Neural cell (in vitro differentiated cells): ENCODE results near the gene LHX5.

Experiments used
- POLR2AphosphoS5 ChIP-seq: IDR thresholded peaks from 2 replicates; pipeline ENCODE4 v1.6.1; 2012
- TF ChIP-seq, protein P1 (sequence below): fragments of 450-650 bp; IDR thresholded peaks from 2 replicates; pipeline ENCODE4 v1.5.1; 2014; ENCODE audit warnings: antibody characterized with exemption, mild to moderate bottlenecking, moderate library complexity; ENCODE audit not compliant: poor library complexity, severe bottlenecking

DNA sequence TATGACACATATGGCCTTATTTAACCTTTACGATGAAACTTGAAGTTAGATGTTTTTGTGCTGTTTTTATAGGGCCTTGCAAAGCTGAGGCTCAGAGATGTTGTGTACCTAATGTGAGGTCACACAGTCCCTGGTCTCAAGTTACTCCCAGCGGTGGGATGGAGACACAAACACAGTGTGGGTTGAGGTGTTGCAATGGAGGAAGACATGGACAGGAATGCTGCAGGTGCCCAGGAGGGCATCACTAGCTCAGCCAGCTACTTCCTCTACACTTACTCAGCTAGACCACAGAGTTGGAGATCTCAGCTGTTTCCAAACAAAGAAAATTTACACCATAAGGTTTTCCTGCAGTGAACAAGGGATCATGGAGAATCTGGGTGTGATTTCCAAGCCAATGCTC is 15.5 kb downstream of the LHX5 start:
- TF ChIP-seq, protein P1, sequence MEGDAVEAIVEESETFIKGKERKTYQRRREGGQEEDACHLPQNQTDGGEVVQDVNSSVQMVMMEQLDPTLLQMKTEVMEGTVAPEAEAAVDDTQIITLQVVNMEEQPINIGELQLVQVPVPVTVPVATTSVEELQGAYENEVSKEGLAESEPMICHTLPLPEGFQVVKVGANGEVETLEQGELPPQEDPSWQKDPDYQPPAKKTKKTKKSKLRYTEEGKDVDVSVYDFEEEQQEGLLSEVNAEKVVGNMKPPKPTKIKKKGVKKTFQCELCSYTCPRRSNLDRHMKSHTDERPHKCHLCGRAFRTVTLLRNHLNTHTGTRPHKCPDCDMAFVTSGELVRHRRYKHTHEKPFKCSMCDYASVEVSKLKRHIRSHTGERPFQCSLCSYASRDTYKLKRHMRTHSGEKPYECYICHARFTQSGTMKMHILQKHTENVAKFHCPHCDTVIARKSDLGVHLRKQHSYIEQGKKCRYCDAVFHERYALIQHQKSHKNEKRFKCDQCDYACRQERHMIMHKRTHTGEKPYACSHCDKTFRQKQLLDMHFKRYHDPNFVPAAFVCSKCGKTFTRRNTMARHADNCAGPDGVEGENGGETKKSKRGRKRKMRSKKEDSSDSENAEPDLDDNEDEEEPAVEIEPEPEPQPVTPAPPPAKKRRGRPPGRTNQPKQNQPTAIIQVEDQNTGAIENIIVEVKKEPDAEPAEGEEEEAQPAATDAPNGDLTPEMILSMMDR = no peak
- TF ChIP-seq POLR2AphosphoS5 = no peak
